ENCODE results near the gene CGB1.
"Not testable (repeated sequence)": the region's sequence is repeated elsewhere in the genome, so short reads cannot be mapped to it uniquely, and the experiment has no call there.

Gene CGB1

DNA sequence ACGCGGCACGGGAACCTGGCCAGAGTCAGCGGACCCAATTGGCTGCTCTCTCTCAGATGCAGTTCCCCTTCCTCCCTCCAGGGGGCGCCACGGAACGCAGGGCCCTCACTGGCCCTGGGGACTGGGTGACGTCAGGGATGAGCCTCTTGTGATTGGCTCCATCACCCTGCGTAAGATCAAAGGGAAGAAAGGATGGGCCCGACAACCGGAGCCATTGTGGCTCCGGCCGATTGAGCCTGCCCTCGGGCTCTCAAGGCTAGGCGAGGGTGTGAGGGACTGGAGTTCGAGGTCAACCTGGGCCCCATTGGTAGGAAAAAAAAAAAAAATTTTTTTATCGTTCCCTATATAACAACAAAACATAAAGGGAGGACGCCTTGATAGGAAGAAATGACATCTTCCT is at the start of gene CGB1:
Gene CGB1 (minus strand): TSS at position 81 of the 400 bp plus-strand sequence. CDS start 184 bp downstream, outside the sequence.
- not testable (repeated sequence) for H3K9me3 ChIP-seq; H3K27ac ChIP-seq; H3K27me3 ChIP-seq; H3K4me3 ChIP-seq (ENCODE audit: low read depth in 1 of 2, low read length in 1 of 2); H3K36me3 ChIP-seq; H3K4me1 ChIP-seq (ENCODE audit: control insufficient read depth in 1 of 2, insufficient read depth in 1 of 2, low read depth in 1 of 2, low read length in 1 of 2)

GRCh38 chr19:49086296-49086695 is 49.6 kb upstream of the CGB1 start:
- peak overlapping the region; percentile 85 to 86 for H3K4me3 ChIP-seq (ENCODE audit: low read depth in 1 of 2, low read length in 1 of 2)
- H3K27ac ChIP-seq: peak overlapping the region; percentile 92

GRCh38 chr19:49085868-49086232 is 49.2 kb upstream of the CGB1 start:
- H3K27me3 ChIP-seq: peaks cover 13% of the 10 kb centered on the region
- peak overlapping the region; percentile 92 for H3K27ac ChIP-seq
- no peak for TF ChIP-seq CTCF (IDR thresholded peaks at IDR 0.05)
- H3K4me1 ChIP-seq (ENCODE audit: control insufficient read depth in 1 of 2, insufficient read depth in 1 of 2, low read depth in 1 of 2, low read length in 1 of 2): peaks cover 15 to 22% of the 10 kb centered on the region in 2 experiments
- H3K9me3 ChIP-seq: no peaks in the 10 kb centered on the region
- H3K4me3 ChIP-seq (ENCODE audit: low read depth in 1 of 2, low read length in 1 of 2): peak overlapping the region; percentile 85 to 86
- H3K36me3 ChIP-seq: peaks cover 26% of the 10 kb centered on the region

More at GRCh38 chr19:49086296-49086695, 49.6 kb upstream of the CGB1 start:
- no peak for TF ChIP-seq CTCF (IDR thresholded peaks at IDR 0.05)
- no peaks in the 10 kb centered on the region for H3K9me3 ChIP-seq
- peaks cover 15 to 22% of the 10 kb centered on the region in 2 experiments for H3K4me1 ChIP-seq (ENCODE audit: control insufficient read depth in 1 of 2, insufficient read depth in 1 of 2, low read depth in 1 of 2, low read length in 1 of 2)
- H3K36me3 ChIP-seq: peaks cover 30% of the 10 kb centered on the region
- H3K27me3 ChIP-seq: peaks cover 9% of the 10 kb centered on the region

DNA sequence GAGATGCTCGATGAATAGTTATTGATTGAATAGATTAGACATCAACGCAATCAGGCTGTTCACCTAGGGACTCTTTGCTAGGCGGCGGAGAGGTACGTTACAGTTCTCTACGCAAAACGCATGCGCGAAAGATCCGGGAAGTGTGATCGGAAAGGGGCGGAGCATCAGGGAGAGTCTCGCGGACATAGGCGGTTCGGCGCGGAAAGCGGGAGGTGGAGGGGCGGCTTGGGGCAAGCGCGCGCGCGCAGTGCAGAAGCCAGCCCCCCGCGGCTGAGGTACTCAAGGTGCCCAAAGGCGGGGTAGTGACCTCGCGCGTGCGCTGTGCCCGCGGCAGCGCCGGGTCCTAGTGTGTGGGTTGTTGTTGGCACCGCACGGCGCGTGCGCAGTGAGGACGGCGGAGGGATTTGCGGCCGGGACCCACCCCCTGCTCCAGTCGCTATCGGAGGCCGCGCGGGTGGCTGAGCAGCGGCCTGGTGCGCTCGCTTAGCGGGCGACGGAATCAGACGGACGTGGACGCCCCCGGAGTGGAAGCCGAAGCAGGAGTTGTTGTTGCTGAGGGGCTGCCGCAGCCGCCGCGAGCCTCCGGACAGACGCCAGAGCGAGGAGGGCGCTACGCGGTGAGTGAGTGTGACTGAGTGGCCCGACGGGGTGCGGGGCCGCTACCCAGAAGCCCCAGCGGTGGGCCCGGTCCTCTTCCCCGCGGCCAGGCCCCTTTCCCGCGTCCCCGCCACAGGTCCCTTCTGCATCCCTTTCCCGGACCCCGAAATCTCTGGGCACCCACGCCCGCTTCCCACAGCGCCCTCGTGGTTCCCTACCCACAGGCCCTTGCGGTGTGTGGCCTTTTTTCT is 48.5 kb upstream of the CGB1 start, which contains the start of gene SNRNP70:
Gene SNRNP70 (plus strand): TSS at position 432 of the 848 bp plus-strand sequence. CDS start 964 bp downstream, outside the sequence.
- Histone ChIP-seq H3K27me3 (peaks cover 17% of the 10 kb centered on the region), H3K4me3 (ENCODE audit: low read depth in 1 of 2, low read length in 1 of 2) (peak within 1 kb of the TSS; percentile 85 to 86), H3K4me1 (ENCODE audit: control insufficient read depth in 1 of 2, insufficient read depth in 1 of 2, low read depth in 1 of 2, low read length in 1 of 2) (peaks cover 15 to 22% of the 10 kb centered on the region in 2 experiments), H3K27ac (peak within 1 kb of the TSS; percentile 92), H3K36me3 (peaks cover 20% of the 10 kb centered on the region), H3K9me3 (no peaks in the 10 kb centered on the region)
- TF ChIP-seq CTCF (IDR thresholded peaks at IDR 0.05): peak; percentile 33

DNA sequence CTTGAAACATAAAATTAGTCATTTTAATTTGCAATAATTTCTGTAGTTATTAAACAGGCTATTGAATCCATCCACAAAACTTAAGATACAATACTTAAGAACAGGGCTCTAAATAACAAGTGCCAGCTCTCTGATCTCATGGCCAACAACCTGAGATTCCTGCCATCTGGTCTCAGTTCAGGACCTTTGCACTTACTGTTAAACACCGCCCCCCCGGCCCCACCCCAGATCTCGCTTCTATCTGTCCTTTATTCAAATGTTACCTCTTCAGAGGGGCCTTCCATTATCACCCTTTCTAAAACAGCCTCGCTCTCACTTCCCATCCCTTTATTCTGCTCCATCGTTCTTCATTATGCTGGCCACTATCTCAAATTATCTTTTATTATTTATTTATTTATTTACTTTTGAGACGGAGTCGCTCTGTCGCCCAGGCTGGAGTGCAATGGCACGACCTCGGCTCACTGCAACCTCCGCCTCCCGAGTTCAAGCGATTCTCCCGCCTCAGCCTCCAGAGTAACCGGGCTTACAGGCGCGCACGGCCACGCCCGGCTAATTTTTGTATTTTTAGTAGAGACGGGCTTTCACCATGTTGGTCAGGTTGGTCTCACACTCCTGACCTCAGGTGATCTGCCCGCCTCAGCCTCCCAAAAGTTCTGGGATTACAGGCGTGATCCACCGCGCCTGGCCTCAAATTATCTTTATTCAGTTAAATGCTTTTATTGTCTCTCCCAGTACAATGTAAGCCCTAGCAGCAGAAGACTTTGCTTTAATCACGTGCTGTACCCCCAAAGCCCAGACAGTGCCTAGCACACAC is 47.7 kb upstream of the CGB1 start:
- Histone ChIP-seq H3K27me3 (peaks cover 24% of the 10 kb centered on the region), H3K9me3 (no peaks in the 10 kb centered on the region), H3K4me3 (ENCODE audit: low read depth in 1 of 2, low read length in 1 of 2) (peak overlapping the region; percentile 85 to 86), H3K27ac (peak overlapping the region; percentile 92), H3K36me3 (peaks cover 15% of the 10 kb centered on the region), H3K4me1 (ENCODE audit: control insufficient read depth in 1 of 2, insufficient read depth in 1 of 2, low read depth in 1 of 2, low read length in 1 of 2) (peaks cover 15 to 22% of the 10 kb centered on the region in 2 experiments)
- TF ChIP-seq CTCF (IDR thresholded peaks at IDR 0.05): no peak

Data from neutrophil (primary cell).